ENCODE measurements around the gene LINC01488. TPM values are rescaled to one million over a fixed set of nuclear protein-coding genes. Genes with fewer than 3 reads are reported as not detected.

Gene LINC01488
- total and polyA plus RNA-seq, 9 of the 15 experiments (the other 6 are each of a cell fraction or from before 2014, with no cell fraction given): not detected

DNA sequence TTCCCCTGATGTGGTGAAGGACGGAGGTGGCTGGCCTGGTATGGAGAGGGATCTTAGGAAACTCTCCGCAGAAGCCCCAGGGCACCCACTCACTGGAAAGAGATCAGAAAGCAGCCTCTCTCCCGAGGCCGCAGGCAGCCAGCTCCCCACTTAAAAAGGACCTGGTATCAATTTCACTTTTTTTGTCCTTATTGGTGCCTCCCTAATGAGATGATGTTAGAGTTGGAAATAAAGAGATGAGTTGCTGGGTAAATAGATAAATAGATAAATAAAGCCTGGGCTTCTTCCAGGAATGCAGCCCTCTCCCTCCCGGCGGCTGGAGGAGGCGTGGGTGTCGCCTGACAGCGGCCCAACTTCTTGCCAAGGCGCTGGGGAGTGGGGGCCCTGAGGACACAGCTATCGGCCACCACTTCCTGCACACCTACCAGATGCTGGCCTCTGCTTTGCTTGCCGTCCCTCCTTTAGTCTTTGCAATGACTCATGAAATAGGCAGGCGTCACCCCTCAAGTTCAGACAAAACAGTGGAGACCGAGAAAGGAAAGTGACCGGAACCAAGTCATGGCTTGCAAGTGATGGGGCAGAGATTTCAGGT, 42.9 kb downstream of the LINC01488 start (continued):
- TF ChIP-seq, protein P1, sequence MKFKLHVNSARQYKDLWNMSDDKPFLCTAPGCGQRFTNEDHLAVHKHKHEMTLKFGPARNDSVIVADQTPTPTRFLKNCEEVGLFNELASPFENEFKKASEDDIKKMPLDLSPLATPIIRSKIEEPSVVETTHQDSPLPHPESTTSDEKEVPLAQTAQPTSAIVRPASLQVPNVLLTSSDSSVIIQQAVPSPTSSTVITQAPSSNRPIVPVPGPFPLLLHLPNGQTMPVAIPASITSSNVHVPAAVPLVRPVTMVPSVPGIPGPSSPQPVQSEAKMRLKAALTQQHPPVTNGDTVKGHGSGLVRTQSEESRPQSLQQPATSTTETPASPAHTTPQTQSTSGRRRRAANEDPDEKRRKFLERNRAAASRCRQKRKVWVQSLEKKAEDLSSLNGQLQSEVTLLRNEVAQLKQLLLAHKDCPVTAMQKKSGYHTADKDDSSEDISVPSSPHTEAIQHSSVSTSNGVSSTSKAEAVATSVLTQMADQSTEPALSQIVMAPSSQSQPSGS (CRISPR knock-in tag; IDR thresholded peaks at IDR 0.05): no peak
- TF ChIP-seq CC2D1A (IDR thresholded peaks at IDR 0.05): no peak
- no peak for TF ChIP-seq ZFP30 (CRISPR knock-in tag; IDR thresholded peaks at IDR 0.05; ENCODE audit: borderline replicate concordance)

DNA sequence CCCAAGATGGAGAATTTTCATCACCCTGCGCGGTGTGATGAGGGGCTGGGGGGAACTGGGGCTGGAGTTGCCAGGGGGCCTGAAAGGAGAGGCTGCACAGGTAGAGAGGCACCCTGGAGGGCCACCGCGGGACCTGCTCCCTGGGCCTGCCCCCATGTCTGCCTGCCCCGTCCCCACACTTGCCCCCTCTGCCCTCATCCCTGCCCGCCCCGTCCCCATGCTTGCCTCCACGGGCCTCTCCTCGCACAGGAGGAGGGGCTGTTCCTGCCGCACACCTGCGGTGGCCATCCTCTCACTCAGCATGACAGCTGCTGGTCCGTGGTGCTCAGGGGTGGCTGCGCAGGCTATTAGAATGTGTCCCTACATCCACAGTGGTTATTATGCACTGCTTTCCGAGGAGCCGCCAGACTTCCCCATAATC, 43.5 kb downstream of the LINC01488 start:
- Histone ChIP-seq H3K4me3 (no peak overlapping the region), H4K20me1 (replicated peaks; ENCODE audit: control insufficient read depth, insufficient read depth, low read length) (no peaks in the 10 kb centered on the region), H3K9ac (ENCODE audit: insufficient read depth in 1 of 2, low read depth in 2 of 2, low read length in 2 of 2) (no peak overlapping the region), H3K79me2 (ENCODE audit: control insufficient read depth, insufficient read depth, low read length) (no peaks in the 10 kb centered on the region), H3K27me3 (ENCODE audit: control insufficient read depth in 2 of 2, insufficient read depth in 2 of 2, low read length in 2 of 2) (peaks cover 7 to 65% of the 10 kb centered on the region in 2 experiments), H3K4me2 (ENCODE audit: insufficient read depth, low read length) (no peak overlapping the region), H2AFZ (ENCODE audit: low read depth, low read length) (no peak overlapping the region), H3K27ac (ENCODE audit: extremely low read depth, low read depth, low read length) (no peak overlapping the region), H3K36me3 (ENCODE audit: control insufficient read depth, insufficient read depth, low read length) (no peaks in the 10 kb centered on the region), H3K4me1 (replicated peaks in 1 of 2; ENCODE audit: control insufficient read depth in 2 of 2, insufficient read depth in 2 of 2, low read length in 2 of 2) (peaks cover 0 to 14% of the 10 kb centered on the region in 2 experiments; a peak in 4 of 5 replicates), H3K9me1 (ENCODE audit: control insufficient read depth, insufficient read depth, low read length) (no peaks in the 10 kb centered on the region), H3K9me3 (replicated peaks; ENCODE audit: control insufficient read depth, insufficient read depth, low read depth, low read length) (no peaks in the 10 kb centered on the region)
- ChIA-PET POLR2A (no interaction called here), CTCF (ENCODE audit: low intra/inter-chr PET ratio) (no interaction called here)
- TF ChIP-seq SMARCB1 (IDR thresholded peaks at IDR 0.05; ENCODE audit: insufficient read length, low read depth) (no peak), GTF2A2 (tag; IDR thresholded peaks at IDR 0.05) (no peak), NRF1 (conservative IDR thresholded peaks at IDR 0.05 in 1 of 2, IDR thresholded peaks at IDR 0.05 in 1 of 2) (peak in 1 of 2 experiments; percentile 31; a peak in 1 of 4 replicates)
- TF ChIP-seq, protein P2, sequence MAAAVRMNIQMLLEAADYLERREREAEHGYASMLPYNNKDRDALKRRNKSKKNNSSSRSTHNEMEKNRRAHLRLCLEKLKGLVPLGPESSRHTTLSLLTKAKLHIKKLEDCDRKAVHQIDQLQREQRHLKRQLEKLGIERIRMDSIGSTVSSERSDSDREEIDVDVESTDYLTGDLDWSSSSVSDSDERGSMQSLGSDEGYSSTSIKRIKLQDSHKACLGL (CRISPR knock-in tag; IDR thresholded peaks at IDR 0.05; ENCODE audit: borderline replicate concordance, poor library complexity, severe bottlenecking): no peak
- intact Hi-C loops (cut with micrococcal nuclease) (no loop called here), in situ Hi-C loops (cut with MboI) (no loop called here)
- WGBS (ENCODE audit: insufficient coverage, low coverage, missing lambda C conversion rate): 40% methylated on average over 7 of the region's 15 CpGs
- DNase-seq (ENCODE audit: extremely low read depth in 1 of 4, low spot score in 3 of 4): no peak
- no TSS peak for BruUV-seq (replicated peaks)
- ATAC-seq: no peak
- FAIRE-seq: no peak

Data from K562 (cell line).